OCI-LY7 (cell line): Measurements from ENCODE around the gene COL5A2. TPM values are rescaled to one million over a fixed set of nuclear protein-coding genes. Genes with fewer than 3 reads are reported as not detected.

Source experiments
- BruUV-seq: library from RNA; stranded (reverse); fragments of 400-500 nt; replicated peaks from 2 replicates; lab custom pipeline; 2021; lab: Mats Ljungman, UMichigan
- CTCF ChIA-PET: fragments of 300-600 bp; sonication (Branson Sonifier 250); formaldehyde crosslinking; loops from one replicate; lab custom pipeline; 2022; ENCODE audit warnings: antibody characterized with exemption; ENCODE audit not compliant: unreplicated experiment; lab: Charles Lee
- POLR2A ChIA-PET: fragments of 300-600 bp; sonication (Branson Sonifier 250); formaldehyde crosslinking; loops from one replicate; lab custom pipeline; 2022; ENCODE audit warnings: antibody characterized with exemption; lab: Charles Lee
- DNase-seq: peaks from one replicate; pipeline ENCODE4 v3.0.0-alpha.2; 2015; ENCODE audit warnings: low spot score
- H2AFZ ChIP-seq: fragments of 200-600 bp; sonication (generic), shearing (Covaris generic); 2 replicates; pipeline ENCODE4 v1.6.1; 2014; ENCODE audit warnings: mild to moderate bottlenecking, antibody characterized with exemption, low read length, moderate library complexity
- H3K27ac ChIP-seq: fragments of 200-600 bp; sonication (generic); 2 replicates; pipeline ENCODE4 v1.5.1; 2014; ENCODE audit warnings: mixed run types, low read depth, mild to moderate bottlenecking, moderate library complexity, low read length, inconsistent platforms; ENCODE audit not compliant: poor library complexity, severe bottlenecking
- H3K36me3 ChIP-seq: fragments of 200-600 bp; sonication (generic); 2 replicates; pipeline ENCODE4 v1.6.1; 2014; ENCODE audit warnings: mild to moderate bottlenecking, antibody characterized with exemption, low read length, moderate library complexity, mixed read lengths; ENCODE audit not compliant: insufficient read depth
- H3K4me1 ChIP-seq: fragments of 200-600 bp; sonication (generic); 2 replicates; pipeline ENCODE4 v1.5.1; 2014; ENCODE audit warnings: mild to moderate bottlenecking, low read length; ENCODE audit not compliant: insufficient read depth, poor library complexity, severe bottlenecking
- H3K4me2 ChIP-seq: fragments of 200-600 bp; sonication (generic); 2 replicates; pipeline ENCODE4 v1.6.1; 2014; ENCODE audit warnings: mild to moderate bottlenecking, low read length
- H3K4me3 ChIP-seq: fragments of 200-600 bp; sonication (generic); 2 replicates; pipeline ENCODE4 v1.5.1; 2014; ENCODE audit warnings: mild to moderate bottlenecking, low read depth, low read length; ENCODE audit not compliant: poor library complexity, severe bottlenecking
- H3K79me2 ChIP-seq: fragments of 200-600 bp; sonication (generic); 2 replicates; pipeline ENCODE4 v1.6.1; 2016; ENCODE audit warnings: low read depth, mild to moderate bottlenecking, low read length, moderate library complexity, mixed read lengths; ENCODE audit not compliant: insufficient read depth
- H3K9me2 ChIP-seq: fragments of 200-600 bp; sonication (generic); 2 replicates; pipeline ENCODE4 v1.6.1; 2016; ENCODE audit warnings: mild to moderate bottlenecking, low read length, mixed read lengths; ENCODE audit not compliant: insufficient read depth
- H3K9me3 ChIP-seq: fragments of 200-600 bp; sonication (generic); 2 replicates; pipeline ENCODE4 v1.6.1; 2014; ENCODE audit warnings: mild to moderate bottlenecking, mixed run types, low read length, mixed read lengths
- H4K20me1 ChIP-seq: fragments of 200-600 bp; sonication (generic); 2 replicates; pipeline ENCODE4 v1.6.1; 2014; ENCODE audit warnings: mild to moderate bottlenecking, antibody characterized with exemption, low read length, moderate library complexity, mixed read lengths; ENCODE audit not compliant: insufficient read depth
- EZH2phosphoT487 ChIP-seq: fragments of 200-600 bp; sonication (generic); IDR thresholded peaks from 2 replicates; pipeline ENCODE4 v1.6.1; 2018; ENCODE audit warnings: low read depth, borderline replicate concordance, mild to moderate bottlenecking, mixed run types, antibody characterized with exemption, low read length, moderate library complexity, mixed read lengths
- intact Hi-C: fragments of 100-400 bp; cut with micrococcal nuclease; formaldehyde crosslinking; loops from one replicate; pipeline ENCODE4 v1.10.0; 2022; ENCODE audit not compliant: unreplicated experiment
- total RNA-seq, 2 experiments: library from RNA; depleted of rRNA in 1 of 2; stranded (reverse); fragments of >200 nt in 1 of 2; shearing (Covaris generic) in 1 of 2; gene quantifications; 2 replicates each; pipeline ENCODE4 v1.2.3, GENCODE V29; 2014 to 2022
- TF ChIP-seq, protein P1 (sequence below): fragments of 200-600 bp; sonication (generic); conservative IDR thresholded peaks from 2 replicates; pipeline ENCODE4 v1.5.1; 2014; ENCODE audit warnings: mild to moderate bottlenecking, antibody characterized with exemption, low read length, moderate library complexity, mixed read lengths

The COL5A2 gene
- total RNA-seq, 2 experiments from 2014 or later: 0.50 to 0.61 TPM

DNA sequence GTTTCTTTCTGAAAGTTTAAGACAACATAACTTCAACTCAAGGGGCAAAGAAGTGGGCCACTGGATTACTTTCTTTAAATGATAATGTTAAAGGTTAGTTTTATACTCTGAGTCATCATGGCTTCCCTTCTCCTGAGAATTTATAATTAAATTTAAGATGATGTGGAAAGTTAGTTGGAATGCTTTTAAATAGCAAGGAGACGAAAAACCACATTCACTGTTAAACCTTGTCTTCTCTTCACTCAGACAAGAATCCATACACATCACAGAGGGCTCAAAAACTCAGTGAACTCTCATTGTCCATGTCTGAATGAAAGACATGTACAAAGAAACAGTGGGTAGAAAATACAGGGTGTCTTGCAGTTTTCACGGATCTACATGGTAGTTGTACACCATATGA, 65.6 kb downstream of the COL5A2 start:
- POLR2A ChIA-PET: interaction anchor here (0.6 kb wide), 1 partner anchor 103 kb away, joined by 4 read pairs; no protein-coding TSS in a partner anchor
- intact Hi-C loops: no loop called here

DNA sequence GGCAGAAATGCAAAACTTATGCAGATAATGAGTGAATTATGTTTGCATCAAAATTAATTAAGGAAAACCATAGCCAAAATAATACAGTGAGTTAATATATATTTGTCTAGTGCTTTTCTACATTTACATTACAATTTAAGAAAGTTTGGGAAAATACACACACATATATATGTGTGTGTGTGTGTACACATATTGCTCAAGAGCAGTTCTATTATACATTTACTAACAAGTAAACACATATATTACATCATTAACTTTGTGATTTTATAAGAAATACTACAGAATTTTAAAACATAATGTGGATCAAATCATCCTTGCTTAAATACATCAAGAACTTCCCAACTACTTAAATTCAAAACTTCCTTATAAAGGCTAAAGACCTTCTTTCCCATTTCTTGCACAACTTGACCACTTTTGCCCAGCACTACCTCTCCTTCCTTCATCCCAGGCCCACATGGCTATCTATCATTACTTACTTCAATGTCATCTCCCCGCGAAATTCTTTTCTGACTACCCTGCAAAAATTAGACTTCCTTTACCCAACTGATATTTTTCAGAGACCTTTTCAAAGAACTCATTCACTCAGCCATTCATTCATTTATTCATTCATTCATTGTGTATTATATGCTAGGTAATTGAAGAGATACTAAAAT, 68.4 kb downstream of the COL5A2 start:
- no peak for DNase-seq
- POLR2A ChIA-PET: interaction anchor here (1.1 kb wide), 1 partner anchor 255 kb away, joined by 3 read pairs; no protein-coding TSS in a partner anchor

More for the DNA sequence above, 65.6 kb downstream of the COL5A2 start:
- H3K4me1 ChIP-seq: no peaks in the 10 kb centered on the region
- no peaks in the 10 kb centered on the region for H3K9me2 ChIP-seq
- no peaks in the 10 kb centered on the region for H3K36me3 ChIP-seq
- no peaks in the 10 kb centered on the region for H3K9me3 ChIP-seq
- no peak overlapping the region for H2AFZ ChIP-seq
- H3K4me3 ChIP-seq: no peak overlapping the region
- H3K79me2 ChIP-seq: no peaks in the 10 kb centered on the region
- CTCF ChIA-PET: no interaction called here
- no peaks in the 10 kb centered on the region for H4K20me1 ChIP-seq
- no peak for TF ChIP-seq EZH2phosphoT487
- TF ChIP-seq, protein P1, sequence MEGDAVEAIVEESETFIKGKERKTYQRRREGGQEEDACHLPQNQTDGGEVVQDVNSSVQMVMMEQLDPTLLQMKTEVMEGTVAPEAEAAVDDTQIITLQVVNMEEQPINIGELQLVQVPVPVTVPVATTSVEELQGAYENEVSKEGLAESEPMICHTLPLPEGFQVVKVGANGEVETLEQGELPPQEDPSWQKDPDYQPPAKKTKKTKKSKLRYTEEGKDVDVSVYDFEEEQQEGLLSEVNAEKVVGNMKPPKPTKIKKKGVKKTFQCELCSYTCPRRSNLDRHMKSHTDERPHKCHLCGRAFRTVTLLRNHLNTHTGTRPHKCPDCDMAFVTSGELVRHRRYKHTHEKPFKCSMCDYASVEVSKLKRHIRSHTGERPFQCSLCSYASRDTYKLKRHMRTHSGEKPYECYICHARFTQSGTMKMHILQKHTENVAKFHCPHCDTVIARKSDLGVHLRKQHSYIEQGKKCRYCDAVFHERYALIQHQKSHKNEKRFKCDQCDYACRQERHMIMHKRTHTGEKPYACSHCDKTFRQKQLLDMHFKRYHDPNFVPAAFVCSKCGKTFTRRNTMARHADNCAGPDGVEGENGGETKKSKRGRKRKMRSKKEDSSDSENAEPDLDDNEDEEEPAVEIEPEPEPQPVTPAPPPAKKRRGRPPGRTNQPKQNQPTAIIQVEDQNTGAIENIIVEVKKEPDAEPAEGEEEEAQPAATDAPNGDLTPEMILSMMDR: no peak
- no peak overlapping the region for H3K4me2 ChIP-seq
- no peak overlapping the region for H3K27ac ChIP-seq
- BruUV-seq: no TSS peak
- DNase-seq: no peak

More for the DNA sequence above, 68.4 kb downstream of the COL5A2 start:
- Histone ChIP-seq H3K4me1 (no peaks in the 10 kb centered on the region), H3K4me2 (no peak overlapping the region), H3K9me2 (no peaks in the 10 kb centered on the region), H4K20me1 (no peaks in the 10 kb centered on the region), H3K9me3 (no peaks in the 10 kb centered on the region), H3K36me3 (no peaks in the 10 kb centered on the region), H2AFZ (no peak overlapping the region), H3K27ac (no peak overlapping the region), H3K79me2 (no peaks in the 10 kb centered on the region), H3K4me3 (no peak overlapping the region)
- TF ChIP-seq, protein P1: no peak
- no peak for TF ChIP-seq EZH2phosphoT487
- CTCF ChIA-PET: no interaction called here
- no TSS peak for BruUV-seq
- intact Hi-C loops: no loop called here
